Stimulated activated CD4-positive, alpha-beta T cell treated with anti-CD3 and anti-CD28 coated beads, Interleukin-2, amount 100 ng/mL, for 24 hours (primary cell): ENCODE data around the gene PROZ.
A peak's percentile ranks its signal among the peaks of the same experiment; 100 is the strongest.

Experiments
- DNase-seq, 2 donors: peaks; one replicate each; pipeline ENCODE4 v3.0.0-alpha.2; 2020

The PROZ gene

DNA sequence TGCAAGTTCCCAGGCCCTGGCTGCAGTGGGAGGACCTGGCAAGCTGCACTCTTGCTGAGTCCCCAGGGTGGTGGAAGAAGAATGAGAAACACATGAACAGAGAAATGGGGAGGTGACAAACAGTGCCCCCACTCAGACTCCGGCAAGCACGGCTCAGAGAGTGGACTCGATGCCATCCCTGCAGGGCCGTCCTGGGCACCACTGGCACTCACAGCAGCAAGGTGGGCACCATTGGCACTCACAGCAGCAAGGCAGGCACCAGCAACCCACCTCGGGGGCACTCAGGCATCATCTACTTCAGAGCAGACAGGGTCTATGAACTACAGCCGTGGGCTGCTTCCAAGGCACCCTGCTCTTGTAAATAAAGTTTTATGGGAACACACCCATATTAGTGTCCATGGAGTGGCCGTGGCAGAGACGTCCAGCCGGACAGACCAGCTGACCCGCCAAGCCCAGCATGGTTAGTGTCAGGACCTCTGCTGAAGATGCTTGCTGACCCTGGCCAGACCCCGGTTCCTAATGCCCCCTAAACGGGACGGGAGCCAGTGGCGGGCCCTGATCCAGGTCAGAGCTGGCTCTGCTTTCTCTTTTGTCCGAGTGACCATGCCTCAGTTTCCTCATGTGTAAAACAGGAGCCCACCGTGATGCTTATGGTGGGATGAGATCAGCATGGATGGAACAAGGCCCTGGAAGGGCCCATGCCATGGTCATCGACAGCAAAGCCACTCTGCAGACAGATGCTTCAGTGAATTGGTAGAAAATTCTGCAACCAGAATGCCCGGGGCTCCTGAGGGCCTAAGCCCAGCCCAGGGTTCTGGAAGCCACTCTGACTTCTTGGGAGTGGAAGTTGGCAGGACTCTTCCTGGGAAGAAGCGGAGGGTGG lies 37.9 kb upstream of the PROZ start:
- no peak for DNase-seq

DNA sequence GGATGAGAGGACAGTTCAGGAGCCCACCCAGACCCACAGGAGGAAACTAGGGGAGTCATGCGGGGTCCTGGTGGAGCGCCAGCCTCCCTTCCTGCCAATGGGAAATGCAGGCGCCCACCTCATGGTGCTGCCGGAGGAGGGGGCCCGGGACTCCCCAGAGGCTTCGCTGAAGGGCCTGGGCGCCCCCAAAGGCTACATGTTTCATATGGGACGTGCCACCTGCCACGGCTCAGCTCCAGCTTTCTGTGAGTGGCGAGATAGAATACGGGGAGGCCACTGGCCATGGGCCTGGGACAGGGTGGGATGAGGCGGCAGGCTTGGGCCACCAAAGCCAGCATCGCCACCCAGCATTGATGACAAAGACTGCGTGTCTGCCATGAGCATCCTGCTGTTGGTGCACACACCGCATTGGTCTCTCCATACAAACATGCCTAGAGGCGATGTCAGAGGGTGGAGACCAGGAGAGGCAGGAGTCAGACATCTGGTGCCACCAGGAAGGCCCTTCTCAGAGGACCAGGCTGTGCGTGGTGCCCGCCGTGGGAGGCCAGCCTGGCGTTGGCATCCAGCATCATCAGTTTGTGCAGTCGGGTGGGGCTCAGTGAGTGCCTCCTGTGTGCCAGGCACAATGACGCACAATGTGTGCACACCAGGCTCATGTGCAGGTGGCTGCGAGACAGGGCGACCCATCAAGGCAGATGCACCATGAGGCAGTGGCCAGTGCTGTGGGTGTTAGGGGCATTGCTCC lies 37.1 kb upstream of the PROZ start:
- no peak for DNase-seq

DNA sequence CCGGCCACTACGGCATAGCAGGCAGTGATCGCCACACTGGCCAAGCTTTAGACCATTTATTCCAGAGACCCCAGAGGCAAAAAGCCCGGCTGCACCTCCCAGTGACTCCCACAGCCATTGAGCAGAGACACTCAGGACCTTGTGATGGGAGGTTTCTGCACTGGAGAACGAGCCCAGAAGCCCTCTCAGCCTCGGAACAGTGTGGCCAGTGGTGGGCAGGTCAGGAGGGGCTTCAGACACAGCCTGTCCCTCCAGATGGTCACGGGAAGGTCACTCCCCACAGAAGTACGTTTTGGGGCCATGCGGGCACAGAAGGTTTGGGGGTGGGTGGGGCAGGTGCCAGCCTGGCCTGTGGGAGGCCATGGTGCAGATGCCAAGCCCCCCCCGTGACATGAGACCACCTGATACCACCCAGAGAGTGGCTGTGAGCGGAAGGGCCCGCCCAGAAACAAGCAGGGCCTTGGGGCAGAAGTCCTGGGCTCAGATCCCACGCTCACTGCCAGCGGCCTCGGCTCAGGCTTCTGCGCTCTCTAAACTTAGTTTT lies 36.4 kb upstream of the PROZ start:
- no peak for DNase-seq

DNA sequence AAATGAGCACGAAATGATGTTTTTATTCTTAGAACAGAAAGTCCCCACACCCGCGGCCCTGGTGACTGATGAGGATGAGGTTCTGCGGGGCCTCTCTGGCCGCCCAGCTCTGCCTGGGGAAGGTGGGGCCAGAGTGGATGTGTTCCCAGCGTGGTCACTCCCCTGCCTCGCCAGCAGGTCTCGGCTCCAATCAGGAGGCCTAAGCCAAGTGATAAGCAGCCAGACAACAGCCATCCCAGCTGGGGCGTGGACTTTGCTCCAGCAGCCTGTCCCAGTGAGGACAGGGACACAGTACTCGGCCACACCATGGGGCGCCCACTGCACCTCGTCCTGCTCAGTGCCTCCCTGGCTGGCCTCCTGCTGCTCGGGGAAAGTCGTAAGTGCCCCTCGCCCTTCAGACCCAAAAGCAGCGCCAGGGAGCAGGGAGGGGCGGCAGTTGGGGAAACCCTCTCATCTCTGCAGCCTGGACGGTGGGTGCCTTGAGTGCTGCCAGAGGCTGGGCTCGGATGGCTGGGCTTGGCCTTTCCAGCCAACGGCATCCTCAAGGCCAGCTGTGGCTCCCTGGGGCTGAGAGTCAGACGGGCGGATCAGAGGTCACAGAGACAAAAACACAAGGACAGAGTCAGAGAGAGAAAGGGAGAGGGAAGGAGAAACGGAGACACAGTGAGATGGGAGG lies 35.8 kb upstream of the PROZ start, which contains the start of gene F10:
Gene F10 (plus strand): TSS at position 250 of the 676 bp plus-strand sequence. CDS start 57 bp downstream, at position 307.
- no peak for DNase-seq

DNA sequence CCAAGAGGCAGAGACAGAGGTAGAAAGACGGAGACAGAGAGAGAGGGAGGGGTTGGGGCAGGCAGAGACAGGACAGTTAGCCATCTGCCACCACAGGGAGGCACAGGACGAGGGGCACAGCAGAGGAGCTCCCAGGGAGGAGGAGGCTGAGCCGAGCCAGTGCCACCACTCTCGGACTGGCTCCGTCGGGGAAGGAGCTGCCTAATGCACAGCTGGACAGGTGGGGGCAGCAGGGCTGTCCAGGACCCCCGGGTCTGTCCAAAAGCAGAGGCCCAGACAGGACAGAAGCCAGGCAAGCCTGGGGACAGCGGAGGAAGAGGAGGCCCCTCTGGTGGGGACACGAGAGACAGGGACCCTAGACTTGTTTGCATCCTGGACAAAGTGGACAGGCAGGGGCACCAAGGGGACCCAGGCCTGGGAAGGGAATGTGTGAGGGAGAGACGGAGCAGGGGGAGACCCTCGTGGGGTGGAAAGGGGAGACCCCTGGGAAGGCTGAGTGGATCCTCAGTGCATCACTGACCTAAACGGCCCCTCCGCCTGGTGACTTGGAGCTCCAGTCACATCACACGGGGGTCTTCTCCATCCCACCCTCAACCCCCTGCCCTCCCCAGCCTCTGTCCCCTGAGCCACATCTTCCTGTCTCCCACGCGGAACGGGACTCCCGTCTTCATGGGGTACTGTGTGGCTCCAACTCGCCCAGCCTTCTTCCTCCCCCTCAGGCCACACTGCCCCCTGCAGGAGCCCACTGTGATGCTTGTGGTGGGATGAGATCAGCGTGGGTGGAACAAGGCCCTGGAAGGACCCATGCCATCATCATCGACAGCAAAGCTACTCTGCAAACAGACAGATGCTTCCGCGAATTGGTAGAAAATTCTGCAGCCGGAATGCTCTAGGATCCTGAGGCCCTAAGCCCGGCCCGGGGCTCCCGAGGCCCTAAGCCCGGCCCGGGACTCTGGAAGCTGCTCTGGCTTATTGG lies 34.9 kb upstream of the PROZ start:
- no peak for DNase-seq

DNA sequence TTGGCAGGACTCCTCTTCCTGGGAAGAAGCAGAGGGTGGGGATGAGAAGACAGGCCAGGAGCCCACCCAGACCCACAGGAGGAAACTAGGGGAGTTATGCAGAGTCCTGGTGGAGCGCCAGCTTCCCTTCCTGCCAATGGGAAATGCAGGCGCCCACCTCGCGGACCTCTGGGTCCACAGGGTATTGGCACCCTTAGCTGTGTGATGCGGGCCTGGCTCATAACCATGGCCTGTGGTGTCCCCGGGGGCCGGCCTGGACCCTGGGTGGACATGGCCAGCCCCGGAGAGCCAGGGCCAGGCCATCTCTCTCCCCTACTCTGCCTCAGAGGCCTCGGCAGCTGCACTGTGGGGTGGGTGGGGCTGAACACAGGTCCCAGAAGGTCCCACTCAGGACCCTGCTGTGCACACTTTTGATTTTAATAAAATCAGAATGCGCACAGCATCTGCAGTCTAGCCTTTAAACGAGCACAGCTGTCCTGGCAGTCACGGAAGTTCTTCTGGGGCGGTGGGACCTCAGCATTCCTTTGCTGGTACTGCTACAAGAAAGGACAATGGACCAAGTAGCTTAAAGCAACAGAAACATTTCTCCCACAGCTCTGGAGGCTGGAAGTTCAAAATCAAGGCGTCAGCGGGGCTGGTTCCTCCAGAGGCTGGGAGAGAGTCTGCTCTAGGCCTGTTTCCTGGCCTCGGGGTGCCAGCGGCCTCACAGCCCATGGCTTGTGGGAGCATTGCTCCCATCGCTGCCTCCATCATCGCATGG lies 34.1 kb upstream of the PROZ start:
- no peak for DNase-seq

DNA sequence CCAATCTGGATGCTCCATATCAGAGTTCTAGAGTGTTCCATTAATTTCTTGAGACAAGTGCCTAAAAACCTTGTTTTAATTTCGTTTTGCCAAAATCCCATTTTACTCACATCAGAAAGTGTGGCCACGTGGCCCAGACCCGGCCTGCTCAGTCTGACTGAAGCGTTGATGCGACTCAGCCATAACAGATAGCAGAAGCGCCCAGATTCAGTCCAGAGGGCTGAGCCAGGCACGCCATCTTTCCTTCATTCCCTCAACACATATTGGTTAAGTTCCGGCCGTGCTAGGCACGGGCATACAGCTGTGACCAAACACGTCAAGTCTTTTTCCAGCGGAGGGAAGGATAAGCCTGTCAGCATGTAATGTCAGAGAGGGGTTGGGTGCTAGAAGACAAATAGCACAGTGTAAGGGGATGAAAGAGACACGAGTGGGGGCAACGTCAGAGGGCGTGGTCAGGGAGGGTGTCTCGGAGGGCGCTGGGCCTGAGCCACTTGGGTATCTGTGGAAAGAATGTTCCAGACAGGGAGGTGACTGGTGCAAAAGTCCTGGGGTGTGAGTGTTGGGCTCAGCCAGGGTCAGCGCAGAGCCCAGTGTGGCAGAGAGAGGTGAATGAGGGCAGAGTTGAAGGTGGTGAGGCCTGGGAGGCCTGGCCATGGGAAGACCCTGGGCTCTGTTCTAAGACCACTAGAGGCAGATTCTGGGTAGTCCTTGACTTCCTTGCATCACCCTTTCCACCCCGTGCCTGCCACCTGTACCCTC lies 32.8 kb upstream of the PROZ start:
- DNase-seq: no peak

DNA sequence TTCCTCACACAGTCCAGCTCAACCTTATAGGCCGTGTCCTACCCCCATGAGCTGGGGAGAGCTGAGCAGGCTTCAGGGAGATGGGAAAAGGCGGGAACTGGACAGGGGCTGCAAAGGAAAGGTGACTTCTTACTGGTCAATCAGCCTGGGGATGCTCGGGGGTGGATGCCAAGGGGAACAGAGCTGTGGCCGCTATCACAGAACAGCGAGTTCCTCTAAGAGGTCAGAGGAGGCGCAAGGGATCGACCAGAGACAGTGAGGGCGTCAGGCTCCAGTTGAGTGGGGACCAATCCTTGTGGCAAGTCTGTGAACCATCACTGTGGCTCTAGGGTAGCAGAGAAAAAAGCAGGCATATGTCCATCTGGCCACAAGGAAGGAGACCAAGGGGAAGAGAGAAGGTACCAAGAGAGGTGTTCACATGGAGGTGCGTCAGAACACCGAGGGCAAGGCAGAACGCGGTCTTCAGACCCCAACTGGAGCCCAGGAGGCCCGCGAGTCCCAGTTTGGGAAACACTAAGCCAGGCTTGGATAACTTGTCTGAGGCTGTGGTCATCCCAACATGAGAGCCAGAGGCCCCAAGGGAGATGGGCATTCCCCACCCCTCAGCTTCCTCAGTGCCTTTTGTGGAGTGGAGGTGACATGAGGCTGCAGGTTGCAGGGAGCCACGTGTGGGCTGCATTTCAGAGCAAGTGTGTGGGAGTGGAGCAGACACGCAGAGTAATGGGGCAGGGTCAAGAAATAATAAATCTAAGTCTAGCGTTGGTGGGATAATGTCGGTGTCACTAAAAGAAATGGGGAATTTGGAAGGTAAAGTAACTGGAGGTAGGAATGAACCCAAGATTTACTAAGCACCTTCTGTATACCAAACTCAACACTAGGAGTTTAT lies 31.9 kb upstream of the PROZ start:
- DNase-seq: no peak

DNA sequence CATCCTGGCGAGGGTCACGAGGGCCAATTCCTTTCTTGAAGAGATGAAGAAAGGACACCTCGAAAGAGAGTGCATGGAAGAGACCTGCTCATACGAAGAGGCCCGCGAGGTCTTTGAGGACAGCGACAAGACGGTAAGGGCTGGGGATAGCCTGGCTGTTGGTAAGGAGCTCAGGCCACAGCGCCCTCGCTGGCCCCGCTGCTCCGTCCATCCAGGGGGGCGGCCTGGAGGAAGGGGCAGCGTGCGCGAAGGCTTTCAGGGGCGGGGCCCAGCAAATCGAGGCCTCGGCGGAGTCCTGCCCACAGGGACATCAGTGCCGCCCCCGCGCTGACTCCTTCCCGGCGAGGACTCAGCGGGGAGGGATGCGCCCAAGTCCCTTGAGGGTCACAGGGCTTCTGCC lies 29.0 kb upstream of the PROZ start:
- no peak for DNase-seq

DNA sequence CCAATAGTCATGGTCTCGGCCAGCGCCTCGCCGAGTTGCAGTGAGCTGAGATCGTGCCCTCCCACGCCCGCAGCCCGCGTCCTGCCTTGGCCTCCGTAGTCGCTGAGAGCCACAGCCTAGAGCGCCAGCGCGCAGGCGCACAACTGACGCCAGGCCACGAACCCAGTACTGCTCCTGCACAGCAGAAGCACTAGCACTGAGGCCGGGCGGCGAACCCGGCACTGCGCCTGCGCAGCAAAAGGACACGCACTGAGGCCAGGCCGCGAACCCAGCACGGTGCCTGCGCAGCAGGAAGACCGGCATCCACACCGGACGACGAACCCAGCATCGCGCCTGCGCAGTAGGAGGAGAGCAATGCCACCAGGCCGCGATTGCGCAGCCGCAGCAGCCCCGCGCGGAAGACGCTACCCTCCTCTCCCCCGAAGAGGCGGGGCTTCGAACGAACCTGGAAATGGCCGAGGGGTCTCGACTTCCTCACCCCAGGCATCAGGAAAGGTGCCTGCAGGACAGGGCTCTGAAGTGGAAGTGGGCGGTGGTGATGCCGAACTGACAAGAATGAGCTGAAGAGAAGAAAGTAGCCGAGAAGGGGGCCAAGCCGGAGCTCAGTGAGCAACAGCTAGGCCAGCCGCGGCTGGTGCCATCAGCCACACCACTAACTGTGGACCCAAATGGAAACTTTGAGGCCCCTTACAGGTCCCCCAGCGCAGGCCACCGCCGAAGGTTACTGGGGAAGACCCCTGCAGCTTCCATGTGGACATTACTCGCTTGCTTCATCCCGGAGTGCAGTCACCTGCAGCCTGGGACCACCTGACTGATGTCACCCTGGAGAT lies 28.3 kb upstream of the PROZ start:
- DNase-seq: peak; percentile 41 to 54

DNA sequence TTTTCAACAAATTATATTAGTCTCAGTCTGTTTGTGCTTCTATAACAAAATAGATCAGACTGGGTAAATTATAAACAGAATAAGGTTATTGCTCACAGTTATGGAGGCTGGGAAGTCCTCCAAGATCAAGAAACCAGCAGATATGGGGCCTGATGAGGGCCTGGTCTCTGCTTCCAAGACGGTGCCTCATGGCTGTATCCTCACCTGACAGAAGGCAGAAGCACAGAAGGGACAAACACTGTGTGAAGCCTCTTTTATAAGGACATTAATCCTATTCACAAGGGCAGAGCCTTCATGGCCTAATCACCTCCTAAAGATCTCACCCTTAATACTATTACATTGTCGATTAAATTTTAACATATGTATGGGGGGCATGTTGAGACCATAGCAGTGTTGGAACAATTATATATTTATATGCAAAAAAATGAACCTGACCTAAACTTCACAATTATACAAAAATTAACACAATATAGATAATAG lies 23.1 kb upstream of the PROZ start:
- no peak for DNase-seq

DNA sequence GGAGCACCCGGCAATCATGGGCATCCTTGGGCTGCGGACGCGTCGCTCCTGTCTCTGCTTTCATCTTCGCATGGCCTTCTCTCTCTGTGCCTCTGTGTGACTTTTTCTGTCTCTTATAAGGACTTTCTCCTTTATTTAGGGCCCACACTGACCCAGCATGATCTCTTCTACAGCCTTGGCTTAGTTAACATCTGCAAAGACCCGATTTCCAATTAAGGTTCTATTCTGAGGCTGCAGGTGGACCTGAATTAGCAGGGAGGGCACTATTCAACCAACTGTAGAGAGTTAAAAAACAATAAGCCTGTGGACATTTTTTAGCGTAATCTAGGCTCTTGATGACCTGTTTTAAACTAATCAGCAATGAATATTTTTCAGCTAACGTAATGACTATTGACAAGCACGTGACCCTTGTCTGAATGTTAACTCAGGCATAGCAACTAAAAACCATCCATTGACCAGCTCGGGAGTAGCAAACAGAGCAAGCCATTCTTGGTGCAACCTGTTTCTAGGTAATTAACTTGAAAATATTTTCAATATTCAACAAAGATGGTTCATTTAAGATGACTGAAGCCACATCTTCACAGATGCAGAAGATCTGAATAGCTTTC lies 20.7 kb upstream of the PROZ start:
- no peak for DNase-seq

DNA sequence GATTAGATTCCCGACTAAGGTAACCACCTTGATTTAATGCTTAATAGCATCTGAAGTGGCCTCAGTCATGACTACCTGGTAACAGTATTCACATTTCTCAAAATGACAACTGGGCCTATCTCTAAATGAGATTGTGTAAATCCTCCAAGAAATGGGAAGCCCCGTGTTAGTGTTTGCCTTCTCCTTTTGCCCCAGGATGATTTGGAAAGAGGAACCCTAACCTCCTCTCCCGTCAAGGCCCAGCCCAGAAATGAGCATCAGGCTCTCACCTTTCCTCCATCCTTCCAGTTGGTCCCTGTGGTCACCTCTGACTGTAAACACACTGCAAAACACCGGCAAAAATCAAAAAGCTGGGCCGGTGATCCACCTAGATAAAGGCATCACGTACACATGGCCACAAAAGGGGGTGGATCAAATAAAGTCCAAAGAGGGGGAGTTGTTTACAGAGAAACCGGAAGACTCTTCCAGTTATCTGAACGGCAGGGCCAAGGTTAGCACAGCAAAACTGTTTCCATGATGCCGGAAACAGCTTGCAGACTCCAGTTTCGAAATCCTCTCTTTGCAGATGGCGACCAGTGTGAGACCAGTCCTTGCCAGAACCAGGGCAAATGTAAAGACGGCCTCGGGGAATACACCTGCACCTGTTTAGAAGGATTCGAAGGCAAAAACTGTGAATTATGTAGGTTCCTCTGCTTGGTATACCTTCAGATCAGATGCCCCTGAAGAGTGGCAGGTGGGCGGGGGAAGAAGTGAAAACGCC lies 19.5 kb upstream of the PROZ start:
- no peak for DNase-seq

DNA sequence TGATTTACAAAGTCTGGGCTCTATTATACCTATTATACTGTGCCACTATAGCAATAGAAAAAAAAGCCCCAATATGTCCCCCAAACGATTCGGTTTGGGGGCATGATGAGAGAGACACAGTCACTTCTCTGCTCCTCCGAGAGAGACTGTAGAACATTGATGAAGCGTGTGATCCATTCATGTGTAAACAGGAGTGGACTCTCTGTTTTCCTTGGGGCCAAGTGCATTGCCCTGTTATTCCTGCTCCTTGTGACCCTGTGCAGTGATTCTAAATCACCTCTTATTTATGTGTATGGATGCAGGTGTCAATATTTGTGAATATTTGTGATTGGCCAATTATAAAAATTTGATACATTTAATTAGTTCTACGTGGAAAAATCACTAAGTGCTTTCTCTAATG lies 18.9 kb upstream of the PROZ start:
- no peak for DNase-seq

DNA sequence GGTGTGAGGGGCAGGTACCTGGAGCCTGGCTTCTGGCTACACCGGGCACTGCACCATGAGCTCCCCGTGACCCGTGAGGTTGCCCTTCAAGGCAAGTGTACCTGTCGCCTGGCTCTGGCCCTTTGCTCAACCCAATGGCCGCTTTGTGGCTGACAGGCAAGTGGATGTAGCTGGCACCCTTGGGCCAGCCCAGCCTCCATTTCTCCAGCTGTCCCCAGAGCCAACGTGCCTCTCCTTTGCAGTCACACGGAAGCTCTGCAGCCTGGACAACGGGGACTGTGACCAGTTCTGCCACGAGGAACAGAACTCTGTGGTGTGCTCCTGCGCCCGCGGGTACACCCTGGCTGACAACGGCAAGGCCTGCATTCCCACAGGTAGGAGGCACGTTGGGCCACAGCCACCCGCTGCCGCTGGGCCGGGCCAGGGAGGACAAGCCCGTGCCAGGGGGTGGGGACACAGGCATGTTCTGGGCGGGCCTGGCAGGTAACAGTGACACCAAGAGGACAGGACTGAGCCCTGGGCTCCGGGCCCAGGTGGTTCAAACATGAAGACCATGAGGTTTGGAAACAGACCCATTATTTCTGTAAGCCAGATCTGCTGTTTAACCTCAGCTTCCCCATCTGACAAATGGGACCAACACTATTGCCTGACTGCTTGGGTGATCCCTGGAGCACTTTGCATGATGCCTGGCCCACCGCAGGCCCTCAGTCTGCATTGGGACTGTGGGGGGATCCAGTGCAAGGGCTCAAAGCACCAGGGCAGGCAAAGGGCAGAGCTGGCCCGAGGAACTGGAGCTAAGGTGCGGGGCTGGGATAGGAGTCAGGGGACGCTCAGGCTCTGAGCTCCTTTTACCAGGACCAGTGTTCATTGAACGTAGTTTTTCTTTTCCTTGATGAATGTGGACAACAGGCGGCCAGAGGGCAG lies 17.5 kb upstream of the PROZ start:
- no peak for DNase-seq

DNA sequence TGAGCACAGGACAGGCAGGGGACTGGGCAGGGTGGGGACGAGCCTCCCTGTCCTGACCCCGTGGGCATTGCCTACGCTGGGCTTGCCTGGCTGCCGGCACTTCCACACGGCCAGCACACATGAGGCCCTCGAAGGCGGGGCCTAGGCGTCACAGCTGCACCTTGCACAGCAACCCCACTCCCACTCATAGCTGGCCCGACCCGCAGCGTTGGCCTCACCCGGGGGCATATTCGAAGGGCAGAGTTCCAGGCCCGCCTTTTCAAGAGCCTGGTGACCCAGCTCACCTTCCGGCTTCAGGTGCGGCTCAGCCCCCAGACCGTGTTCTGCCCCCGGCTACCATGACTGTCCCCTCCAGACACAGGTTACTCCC lies 16.9 kb upstream of the PROZ start:
- DNase-seq: no peak
